ENCODE data around the gene DIO1. TPM values are rescaled to one million over a fixed set of nuclear protein-coding genes. Genes with fewer than 3 reads are reported as not detected.

Gene DIO1
- total RNA-seq, 1 donor from 2014 or later: not detected

- Histone ChIP-seq H3K27me3 (no peaks in the 10 kb centered on the region), H3K4me3 (no peak overlapping the region), H3K9ac (no peak overlapping the region), H3K4me1 (peaks cover 12% of the 10 kb centered on the region), H3F3A (ENCODE audit: low read depth) (peaks cover 7% of the 10 kb centered on the region), H4K20me1 (ENCODE audit: low read depth) (peaks cover 7% of the 10 kb centered on the region), H3K27ac (no peak overlapping the region), H3K79me2 (ENCODE audit: low read depth) (peaks cover 50% of the 10 kb centered on the region), H2AFZ (replicated peaks) (no peak overlapping the region), H3K4me2 (no peak overlapping the region), H3K36me3 (peaks cover 7% of the 10 kb centered on the region), H3K9me3 (ENCODE audit: low read depth) (no peaks in the 10 kb centered on the region)
- no peaks in the 10 kb centered on the region for H3K27me3 Mint-ChIP-seq (ENCODE audit: insufficient read depth, low read depth)
- no peaks in the 10 kb centered on the region for H3K9me3 Mint-ChIP-seq
- H3K4me1 Mint-ChIP-seq: peaks cover 30% of the 10 kb centered on the region
- no peak for DNase-seq (ENCODE audit: low spot score)
- TF ChIP-seq EZH2phosphoT487 (IDR thresholded peaks at IDR 0.05) (no peak), EZH2 (IDR thresholded peaks at IDR 0.05) (no peak), CTCF (IDR thresholded peaks at IDR 0.05) (no peak)
- no peak overlapping the region for H3K27ac Mint-ChIP-seq
- no peak overlapping the region for H3K4me3 Mint-ChIP-seq
- H3K36me3 Mint-ChIP-seq: peaks cover 26% of the 10 kb centered on the region
These were observed 48.4 kb downstream of the DIO1 start for GRCh38 chr1:53942127-53942957.

- H3K27me3 ChIP-seq: no peaks in the 10 kb centered on the region
- peak overlapping the region; percentile 94 for H3K4me3 Mint-ChIP-seq
- H3F3A ChIP-seq (ENCODE audit: low read depth): peaks cover 15% of the 10 kb centered on the region
- peaks cover 38% of the 10 kb centered on the region for H3K4me1 Mint-ChIP-seq
- peaks cover 7% of the 10 kb centered on the region for H4K20me1 ChIP-seq (ENCODE audit: low read depth)
- peaks cover 22% of the 10 kb centered on the region for H3K36me3 Mint-ChIP-seq
- peaks cover 7% of the 10 kb centered on the region for H3K36me3 ChIP-seq
- H2AFZ ChIP-seq (replicated peaks): no peak overlapping the region
- DNase-seq (ENCODE audit: low spot score): no peak
- H3K9ac ChIP-seq: no peak overlapping the region
- no peaks in the 10 kb centered on the region for H3K27me3 Mint-ChIP-seq (ENCODE audit: insufficient read depth, low read depth)
- no peak overlapping the region for H3K27ac Mint-ChIP-seq
- H3K4me3 ChIP-seq: no peak overlapping the region
- peaks cover 18% of the 10 kb centered on the region for H3K4me1 ChIP-seq
- no peak for TF ChIP-seq EZH2phosphoT487 (IDR thresholded peaks at IDR 0.05)
- TF ChIP-seq EZH2 (IDR thresholded peaks at IDR 0.05): no peak
- TF ChIP-seq CTCF (IDR thresholded peaks at IDR 0.05): no peak
- no peaks in the 10 kb centered on the region for H3K9me3 ChIP-seq (ENCODE audit: low read depth)
- H3K27ac ChIP-seq: no peak overlapping the region
- H3K4me2 ChIP-seq: no peak overlapping the region
- H3K79me2 ChIP-seq (ENCODE audit: low read depth): peaks cover 57% of the 10 kb centered on the region
- H3K9me3 Mint-ChIP-seq: no peaks in the 10 kb centered on the region
These were observed 49.1 kb downstream of the DIO1 start for GRCh38 chr1:53943090-53943489.

- no peak overlapping the region for H3K27ac Mint-ChIP-seq
- Histone ChIP-seq H3K36me3 (peaks cover 7% of the 10 kb centered on the region), H3K79me2 (ENCODE audit: low read depth) (peaks cover 61% of the 10 kb centered on the region), H3K27ac (no peak overlapping the region), H3K9ac (no peak overlapping the region), H3K9me3 (ENCODE audit: low read depth) (no peaks in the 10 kb centered on the region), H3K4me1 (peaks cover 22% of the 10 kb centered on the region), H2AFZ (replicated peaks) (no peak overlapping the region), H3F3A (ENCODE audit: low read depth) (peaks cover 20% of the 10 kb centered on the region), H3K4me3 (no peak overlapping the region), H3K27me3 (no peaks in the 10 kb centered on the region), H3K4me2 (peak overlapping the region; percentile 84), H4K20me1 (ENCODE audit: low read depth) (peaks cover 9% of the 10 kb centered on the region)
- no peaks in the 10 kb centered on the region for H3K27me3 Mint-ChIP-seq (ENCODE audit: insufficient read depth, low read depth)
- TF ChIP-seq EZH2phosphoT487 (IDR thresholded peaks at IDR 0.05) (no peak), EZH2 (IDR thresholded peaks at IDR 0.05) (no peak), CTCF (IDR thresholded peaks at IDR 0.05) (no peak)
- peaks cover 19% of the 10 kb centered on the region for H3K36me3 Mint-ChIP-seq
- H3K4me1 Mint-ChIP-seq: peaks cover 42% of the 10 kb centered on the region
- H3K9me3 Mint-ChIP-seq: no peaks in the 10 kb centered on the region
- no peak for DNase-seq (ENCODE audit: low spot score)
- H3K4me3 Mint-ChIP-seq: peak overlapping the region; percentile 94
These were observed 49.6 kb downstream of the DIO1 start for GRCh38 chr1:53943490-53944043.
